ENCODE data around the gene SPATA46.
"Not testable (repeated sequence)": the region's sequence is repeated elsewhere in the genome, so short reads cannot be mapped to it uniquely, and the experiment has no call there.

The SPATA46 gene, protein sequence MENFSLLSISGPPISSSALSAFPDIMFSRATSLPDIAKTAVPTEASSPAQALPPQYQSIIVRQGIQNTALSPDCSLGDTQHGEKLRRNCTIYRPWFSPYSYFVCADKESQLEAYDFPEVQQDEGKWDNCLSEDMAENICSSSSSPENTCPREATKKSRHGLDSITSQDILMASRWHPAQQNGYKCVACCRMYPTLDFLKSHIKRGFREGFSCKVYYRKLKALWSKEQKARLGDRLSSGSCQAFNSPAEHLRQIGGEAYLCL

GRCh38 chr1:162376691-162377090 lies at the start of gene SPATA46:
TSS of gene SPATA46 (minus strand) at chr1:162376854. CDS start at chr1:162376790, 64 bp downstream.
- FAIRE-seq (no peak), DNase-seq (ENCODE audit: insufficient read length, low spot score) (no peak)

DNA sequence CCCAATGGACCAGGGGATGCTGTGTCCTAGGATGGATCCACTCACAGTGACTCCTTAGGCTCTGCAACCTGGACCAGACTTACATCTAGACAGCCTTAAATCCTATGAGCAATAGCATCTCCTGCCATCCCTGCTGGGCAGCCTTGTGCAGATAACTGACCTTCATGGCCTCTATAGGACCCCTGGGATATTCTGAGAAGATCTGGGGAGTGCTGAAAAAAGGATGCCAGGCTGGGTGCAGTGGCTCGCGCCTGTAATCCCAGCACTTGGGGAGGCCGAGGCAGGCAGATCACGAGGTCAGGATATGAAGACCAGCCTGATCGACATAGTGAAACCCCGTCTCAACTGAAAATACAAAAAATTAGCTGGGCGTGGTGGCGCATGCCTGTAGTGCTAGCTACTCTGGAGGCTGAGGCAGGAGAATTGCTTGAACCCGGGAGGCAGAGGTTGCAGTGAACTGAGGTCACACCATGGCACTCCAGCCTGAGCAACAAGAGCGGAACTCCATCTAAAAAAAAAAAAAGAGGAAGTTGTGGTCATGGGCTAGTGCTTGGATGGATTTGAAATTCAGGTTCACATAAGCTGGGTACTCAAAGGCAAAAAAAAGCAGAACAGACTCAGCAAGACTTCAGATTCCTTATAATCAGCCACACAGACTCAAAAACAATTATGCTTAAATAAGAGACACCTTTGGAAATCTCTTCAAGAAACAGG lies 46.2 kb upstream of the SPATA46 start:
- FAIRE-seq (no peak), DNase-seq (ENCODE audit: insufficient read length, low spot score) (no peak)

DNA sequence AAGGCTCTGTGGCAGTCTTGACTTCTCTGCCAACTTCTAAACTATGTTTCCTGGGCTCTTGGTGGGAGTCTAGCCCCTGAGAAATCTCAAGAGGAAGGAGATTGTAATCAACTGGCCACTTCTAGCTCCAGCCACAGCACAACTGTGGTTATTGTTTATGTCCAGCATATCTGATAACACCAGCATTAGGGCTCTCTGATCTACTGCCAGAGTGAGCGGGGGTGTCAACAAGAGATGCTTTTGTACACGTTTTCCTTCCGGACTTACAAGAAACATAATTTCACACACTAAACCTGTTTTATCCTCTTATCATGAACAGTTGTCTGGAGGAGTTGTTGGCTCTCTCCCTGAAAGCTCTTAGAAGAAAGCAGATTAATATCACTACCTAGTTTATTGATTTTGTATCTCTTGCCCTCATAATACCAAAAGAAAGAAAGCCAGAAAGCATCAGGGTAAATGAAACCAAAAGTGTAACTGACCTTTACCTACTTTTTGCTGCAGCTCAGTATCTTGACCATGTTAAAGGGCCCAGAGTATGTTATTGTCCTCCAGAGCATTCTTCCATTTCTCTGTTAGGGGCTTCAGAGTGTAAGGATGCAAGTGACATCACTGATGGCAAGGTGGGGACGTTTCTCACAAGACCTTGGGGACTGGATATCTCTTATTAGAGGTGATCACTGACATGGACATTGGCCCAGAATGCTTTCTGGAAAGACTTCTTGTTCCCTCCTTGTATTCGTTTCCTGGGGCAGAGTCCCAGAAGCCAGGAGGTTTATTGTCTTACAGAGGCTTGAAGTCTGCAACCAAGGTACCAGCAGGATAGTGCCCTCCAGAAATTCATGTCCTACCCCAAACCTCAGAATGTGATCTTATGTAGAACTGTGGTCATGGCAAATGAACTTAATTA lies 44.9 kb upstream of the SPATA46 start:
- FAIRE-seq (no peak), DNase-seq (ENCODE audit: insufficient read length, low spot score) (no peak)

DNA sequence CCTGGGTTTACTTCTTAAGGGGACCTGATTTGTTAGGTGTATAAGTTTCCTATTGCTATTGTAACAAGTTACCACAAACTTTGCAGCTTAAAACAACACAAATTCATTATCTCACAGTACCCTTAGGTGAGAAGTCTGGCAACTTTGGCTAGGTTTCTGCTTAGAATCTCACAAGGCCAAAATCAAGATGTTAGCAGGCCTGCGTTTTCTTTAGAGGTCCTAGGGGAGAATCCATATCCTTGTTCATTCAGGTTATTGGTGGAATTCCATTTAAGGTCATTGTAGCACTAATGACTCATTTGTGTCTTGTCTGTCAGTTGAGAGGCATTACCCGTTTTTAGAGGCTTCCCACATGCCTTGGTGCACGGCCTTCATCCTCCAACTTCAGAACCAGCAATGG lies 43.5 kb upstream of the SPATA46 start:
- no peak for DNase-seq (ENCODE audit: insufficient read length, low spot score)

DNA sequence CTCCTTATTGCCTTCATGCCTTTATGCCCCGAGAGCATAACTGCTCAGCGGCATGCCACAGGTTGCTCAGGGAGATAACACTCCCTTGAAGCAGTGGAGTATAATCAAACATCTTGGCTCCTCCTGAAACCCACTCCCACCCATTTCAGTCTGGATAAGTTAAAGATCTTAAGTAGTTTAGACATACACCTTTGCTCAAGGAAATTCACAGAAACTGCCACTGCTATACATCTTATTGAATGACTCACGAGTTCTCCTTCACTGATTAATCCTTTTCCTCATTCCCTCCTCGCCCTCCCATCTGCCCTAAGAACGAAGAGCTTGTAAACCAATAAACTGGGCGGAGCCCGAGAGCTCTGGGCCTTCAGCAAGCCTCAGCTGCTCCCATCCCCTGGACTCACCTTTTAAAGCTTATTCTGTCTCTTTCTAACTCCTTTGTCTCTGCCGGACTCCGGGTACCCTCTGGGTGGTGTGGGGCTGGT lies 42.8 kb upstream of the SPATA46 start:
- FAIRE-seq = not testable (repeated sequence)

More for the DNA sequence above, 43.5 kb upstream of the SPATA46 start:
- no peak for FAIRE-seq

GRCh38 chr1:162418584-162418983 lies 41.9 kb upstream of the SPATA46 start:
- not testable (repeated sequence) for FAIRE-seq; DNase-seq (ENCODE audit: insufficient read length, low spot score)

More for the DNA sequence above, 42.8 kb upstream of the SPATA46 start:
- not testable (repeated sequence) for DNase-seq (ENCODE audit: insufficient read length, low spot score)

- DNase-seq (ENCODE audit: insufficient read length, low spot score) = no peak
- FAIRE-seq = no peak
Observed at GRCh38 chr1:162417650-162418049, 41.0 kb upstream of the SPATA46 start.

GRCh38 chr1:162416909-162417308 lies 40.3 kb upstream of the SPATA46 start:
- FAIRE-seq (no peak), DNase-seq (ENCODE audit: insufficient read length, low spot score) (no peak)

GRCh38 chr1:162416215-162416614 lies 39.6 kb upstream of the SPATA46 start:
- FAIRE-seq (no peak), DNase-seq (ENCODE audit: insufficient read length, low spot score) (no peak)

DNA sequence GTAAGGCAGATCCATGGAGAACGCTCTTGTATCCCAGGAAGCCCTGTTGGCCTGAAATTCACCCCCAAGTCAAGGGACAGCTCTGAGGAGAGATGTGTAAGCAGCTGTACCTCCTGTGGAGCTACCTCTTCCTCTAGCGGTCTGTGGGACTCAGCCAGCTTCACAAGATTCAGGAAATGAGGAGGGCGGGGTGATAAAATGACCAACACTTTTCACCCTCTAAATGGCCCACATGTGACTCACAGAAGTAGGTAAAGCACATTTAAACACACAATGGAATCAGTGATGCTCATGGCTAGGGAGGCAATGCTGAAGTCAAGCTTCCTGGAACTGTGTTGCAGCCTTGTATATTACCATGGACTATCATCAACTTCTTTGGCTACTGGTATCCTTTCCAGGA lies 35.3 kb upstream of the SPATA46 start, which contains the start of gene SH2D1B:
SH2D1B (minus strand) TSS at position 135 of the 400 bp plus-strand sequence; CDS start at position 15, 120 bp downstream.
- no peak for FAIRE-seq
- DNase-seq (ENCODE audit: insufficient read length, low spot score) = no peak

- no peak for FAIRE-seq
- no peak for DNase-seq (ENCODE audit: insufficient read length, low spot score)
Observed at GRCh38 chr1:162407539-162407938, 30.9 kb upstream of the SPATA46 start.

DNA sequence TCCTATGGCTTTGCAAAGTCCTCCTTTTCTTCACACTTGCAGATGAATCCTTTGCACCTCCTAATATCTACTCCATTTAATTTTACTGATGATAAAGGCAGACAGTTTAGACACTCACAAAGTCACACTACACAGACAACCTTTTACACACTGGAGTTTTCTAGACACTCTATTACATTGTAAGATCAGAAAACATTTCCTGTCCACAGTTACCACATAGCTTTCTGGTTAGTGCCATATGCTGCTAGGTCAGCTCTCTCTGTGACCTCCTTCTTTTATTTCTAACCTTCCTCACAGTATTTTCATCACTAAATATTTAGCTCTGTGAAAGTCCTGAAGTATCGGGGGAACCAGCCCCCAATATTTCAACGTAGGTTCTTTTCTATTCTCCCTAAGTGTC lies 30.2 kb upstream of the SPATA46 start:
- DNase-seq (ENCODE audit: insufficient read length, low spot score) (no peak), FAIRE-seq (no peak)

- FAIRE-seq = no peak
- no peak for DNase-seq (ENCODE audit: insufficient read length, low spot score)
Observed at GRCh38 chr1:162405800-162406199, 29.1 kb upstream of the SPATA46 start.

DNA sequence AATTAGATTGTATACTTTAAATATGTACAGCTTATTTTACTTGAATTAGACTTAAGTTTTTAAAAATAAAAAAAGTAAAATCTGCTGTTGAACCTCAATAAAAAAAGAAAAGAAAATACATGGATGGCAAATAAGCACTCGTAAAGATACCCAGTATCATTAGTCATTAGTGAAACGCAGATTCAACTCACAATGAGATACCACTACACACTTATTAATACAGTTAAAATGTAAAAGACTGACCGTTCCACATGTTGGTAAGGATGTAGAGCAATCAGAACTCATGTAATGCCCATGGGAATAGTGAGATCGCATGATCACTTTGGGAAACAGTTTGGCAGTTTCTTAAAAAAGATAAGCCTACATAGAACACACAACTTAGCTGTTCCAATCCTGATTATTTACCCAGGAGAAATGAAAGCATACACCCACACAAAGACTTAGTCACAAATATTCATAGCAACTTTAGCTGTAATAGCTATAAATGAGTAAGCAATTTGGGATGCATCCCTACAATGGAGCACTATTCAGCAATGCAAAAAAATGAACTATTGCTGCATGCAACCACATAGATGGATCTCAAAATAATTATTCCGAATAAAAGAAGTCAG lies 28.0 kb upstream of the SPATA46 start:
- FAIRE-seq (no peak), DNase-seq (ENCODE audit: insufficient read length, low spot score) (no peak)

DNA sequence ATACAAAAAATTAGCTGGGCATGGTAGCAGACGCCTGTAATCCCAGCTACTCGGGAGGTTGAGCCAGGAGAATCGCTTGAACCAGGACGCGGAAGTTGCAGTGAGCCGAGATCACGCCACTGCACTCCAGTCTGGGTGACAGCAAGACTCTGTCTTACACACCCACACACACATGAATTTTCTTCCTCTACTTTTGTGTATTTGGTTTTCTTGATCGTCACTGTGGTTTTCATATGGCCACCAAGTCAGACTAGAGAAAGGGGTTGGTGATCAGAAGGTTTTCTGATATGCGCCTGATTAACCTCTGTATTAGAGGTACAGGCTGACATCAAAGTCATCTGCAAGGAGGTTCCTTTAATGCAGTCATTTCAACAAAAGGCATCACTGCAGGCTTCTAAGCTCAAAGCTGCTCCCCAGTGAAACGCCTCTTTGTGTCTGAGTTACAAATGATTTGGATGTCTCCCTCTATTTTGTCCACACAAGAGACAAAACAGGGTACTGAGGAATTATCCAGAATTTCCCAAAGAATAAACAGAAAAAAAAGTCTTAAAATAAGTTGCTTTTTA lies 24.2 kb upstream of the SPATA46 start:
- no peak for FAIRE-seq
- no peak for DNase-seq (ENCODE audit: insufficient read length, low spot score)

DNA sequence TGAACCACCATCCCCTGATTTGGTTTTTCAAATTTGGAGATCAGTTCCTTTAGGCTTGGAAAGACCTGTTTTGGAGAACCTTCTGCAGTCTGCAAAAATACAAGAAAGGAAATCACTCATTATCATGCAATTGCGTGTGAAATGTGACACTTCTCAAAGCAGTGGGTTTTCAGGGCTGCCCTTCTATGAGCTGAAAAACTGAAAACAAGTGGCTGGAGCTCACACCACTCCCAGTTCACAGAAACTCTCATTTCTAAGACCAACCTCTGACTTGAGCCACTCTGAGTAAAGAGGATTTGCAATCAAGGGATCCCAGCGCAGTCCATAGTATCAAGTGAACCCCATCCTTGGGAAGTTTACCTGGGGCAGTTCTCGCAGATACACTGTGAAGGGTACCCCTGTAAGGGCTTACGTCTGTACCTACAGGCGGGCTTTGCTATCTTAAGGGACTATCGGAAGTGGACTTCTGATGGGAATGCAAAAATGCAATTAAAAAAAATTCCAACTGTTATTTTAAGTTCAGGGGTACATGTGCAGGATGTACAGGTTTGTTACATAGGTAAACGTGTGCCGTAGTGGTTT lies 22.4 kb upstream of the SPATA46 start:
- DNase-seq (ENCODE audit: insufficient read length, low spot score) = no peak
- no peak for FAIRE-seq

GRCh38 chr1:162397943-162398560 lies 21.4 kb upstream of the SPATA46 start:
- no peak for DNase-seq (ENCODE audit: insufficient read length, low spot score)
- FAIRE-seq = no peak

- DNase-seq (ENCODE audit: insufficient read length, low spot score) = no peak
- no peak for FAIRE-seq
Observed at GRCh38 chr1:162397039-162397448, 20.4 kb upstream of the SPATA46 start.

- DNase-seq (ENCODE audit: insufficient read length, low spot score) (no peak), FAIRE-seq (no peak)
Observed at GRCh38 chr1:162396201-162396906, 19.7 kb upstream of the SPATA46 start.
